ENCODE results near the gene FYB2.

Gene FYB2

DNA sequence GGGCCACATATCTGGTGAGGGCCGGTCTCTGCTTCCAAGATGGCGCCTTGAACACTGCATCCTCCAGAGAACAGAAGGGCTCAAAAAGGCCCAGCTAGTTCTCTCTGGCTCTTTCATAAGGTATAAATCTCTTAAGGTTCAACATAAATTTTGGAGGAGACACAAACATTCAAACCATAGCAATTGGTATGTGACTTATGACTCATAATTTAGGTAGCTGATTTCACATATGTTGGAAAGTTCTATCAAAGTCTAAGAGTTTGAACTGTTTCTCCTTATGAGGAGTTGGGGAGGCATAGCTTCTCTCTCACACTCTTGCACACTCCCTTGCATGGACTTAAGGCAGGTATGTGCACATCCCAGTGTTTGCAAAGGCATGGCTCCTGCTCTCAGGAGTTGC, 5.1 kb upstream of the FYB2 start:
- Mint-ChIP-seq H3K4me1 (ENCODE audit: low read depth) (no peaks in the 10 kb centered on the region), H3K36me3 (ENCODE audit: low read depth) (no peaks in the 10 kb centered on the region), H3K9me3 (no peaks in the 10 kb centered on the region), H3K27me3 (peaks cover 10% of the 10 kb centered on the region), H3K4me3 (no peak overlapping the region), H3K27ac (no peak overlapping the region)
- intact Hi-C loops (cut with micrococcal nuclease) = no loop called here

DNA sequence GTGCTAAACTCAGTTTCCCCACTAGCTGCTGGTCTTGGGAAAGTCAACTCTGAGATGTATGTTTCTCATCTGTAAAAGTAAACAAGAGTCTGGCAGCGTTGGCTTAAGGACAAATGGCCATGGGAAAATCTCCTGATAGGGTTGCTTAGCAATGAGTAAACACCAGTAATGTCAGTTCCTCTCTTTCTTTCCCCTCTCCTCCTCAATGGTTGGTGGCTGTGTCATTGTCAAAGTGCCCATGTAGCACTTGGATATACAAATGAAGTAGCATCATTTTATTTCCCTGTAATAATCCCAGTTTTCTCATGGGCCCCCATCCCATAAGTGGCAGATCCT, 2.2 kb upstream of the FYB2 start:
- H3K9me3 Mint-ChIP-seq = no peaks in the 10 kb centered on the region

DNA sequence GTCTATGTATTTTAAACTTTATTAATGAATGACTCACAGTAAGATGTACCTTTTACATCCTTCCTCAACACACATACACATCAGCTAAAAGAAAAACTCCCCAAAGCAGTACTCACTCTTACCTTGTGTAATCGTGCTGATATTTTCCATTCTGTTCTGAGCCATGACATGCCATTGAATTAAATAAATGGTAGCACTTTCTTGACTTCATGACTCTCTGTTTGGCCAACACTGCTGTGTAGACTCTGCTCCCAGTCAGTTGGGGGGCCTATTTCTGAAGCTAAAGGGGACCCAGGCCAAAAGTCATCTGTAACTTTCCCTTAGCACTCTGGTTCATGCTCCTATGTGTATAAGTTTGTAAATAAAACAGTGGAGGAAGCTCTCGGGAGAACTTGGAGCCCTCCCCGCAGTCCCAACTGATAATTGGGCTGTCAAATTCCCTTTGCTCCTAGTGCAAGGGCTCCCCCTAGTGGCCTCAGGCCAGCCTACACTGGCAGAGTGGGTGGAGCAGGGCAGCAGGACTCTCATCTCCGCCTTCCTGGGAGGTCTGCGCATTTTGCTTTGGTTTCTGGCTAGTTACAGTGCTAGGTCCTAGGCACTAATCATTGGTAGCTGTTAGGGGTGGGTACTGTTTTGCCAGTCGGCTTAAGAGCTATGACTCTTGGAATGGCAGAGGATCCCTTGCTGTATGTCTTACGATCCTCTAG, 1.7 kb upstream of the FYB2 start:
- peaks cover 6% of the 10 kb centered on the region for H3K4me1 Mint-ChIP-seq (ENCODE audit: low read depth)
- H3K36me3 Mint-ChIP-seq (ENCODE audit: low read depth) = no peaks in the 10 kb centered on the region
- H3K27ac Mint-ChIP-seq = no peak overlapping the region
- intact Hi-C loops (cut with micrococcal nuclease) = loop anchor here (2.0 kb wide), 1 partner anchor 1536 kb away; no protein-coding TSS in a partner anchor
- H3K27me3 Mint-ChIP-seq = peaks cover 6% of the 10 kb centered on the region
- no peak overlapping the region for H3K4me3 Mint-ChIP-seq
- H3K9me3 Mint-ChIP-seq = no peaks in the 10 kb centered on the region

More for the DNA sequence above, 2.2 kb upstream of the FYB2 start:
- H3K27ac Mint-ChIP-seq = no peak overlapping the region
- H3K4me3 Mint-ChIP-seq = no peak overlapping the region
- intact Hi-C loops (cut with micrococcal nuclease) = loop anchor here (2.0 kb wide), 1 partner anchor 1537 kb away; no protein-coding TSS in a partner anchor
- H3K4me1 Mint-ChIP-seq (ENCODE audit: low read depth) = peaks cover 6% of the 10 kb centered on the region
- no peaks in the 10 kb centered on the region for H3K36me3 Mint-ChIP-seq (ENCODE audit: low read depth)
- peaks cover 6% of the 10 kb centered on the region for H3K27me3 Mint-ChIP-seq

DNA sequence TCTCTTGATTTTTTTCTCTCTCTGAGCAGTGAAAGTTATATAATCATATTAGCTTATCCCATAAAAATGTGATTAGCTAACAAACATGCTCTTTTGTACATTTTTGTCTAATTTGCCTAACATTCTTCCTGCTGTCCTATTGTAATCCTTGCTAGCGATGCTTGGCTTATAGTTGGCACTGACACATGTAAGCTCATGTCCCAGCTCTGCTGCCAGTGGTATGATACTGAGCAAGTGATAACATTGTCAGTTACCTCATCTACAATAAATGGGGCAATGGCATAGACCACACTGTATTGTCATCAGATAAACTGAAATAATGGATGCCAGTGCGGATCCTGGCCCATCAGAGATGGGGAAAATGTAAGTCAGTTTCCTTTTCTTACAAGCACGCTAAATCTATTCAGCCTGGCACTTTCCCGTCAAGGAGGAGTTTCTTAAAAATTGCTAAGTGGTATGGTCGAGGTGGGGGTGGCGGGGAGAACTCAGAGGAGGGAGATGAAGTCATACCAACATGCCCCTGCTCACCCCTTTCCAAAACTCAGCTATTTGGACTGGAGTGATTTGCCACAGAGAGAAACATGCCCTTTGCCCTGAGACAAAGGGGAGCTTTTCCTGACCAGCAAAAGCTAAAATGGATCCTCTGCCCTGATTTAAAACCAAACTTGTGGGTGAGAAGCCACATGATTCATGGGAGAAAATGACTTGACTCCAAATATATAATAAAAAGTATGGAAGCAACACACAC, 1.3 kb downstream of the FYB2 start:
- H3K4me3 Mint-ChIP-seq = no peak overlapping the region
- intact Hi-C loops (cut with micrococcal nuclease) = no loop called here
- H3K9me3 Mint-ChIP-seq = no peaks in the 10 kb centered on the region
- no peaks in the 10 kb centered on the region for H3K36me3 Mint-ChIP-seq (ENCODE audit: low read depth)
- H3K4me1 Mint-ChIP-seq (ENCODE audit: low read depth) = peaks cover 6% of the 10 kb centered on the region
- no peak overlapping the region for H3K27ac Mint-ChIP-seq
- H3K27me3 Mint-ChIP-seq = peaks cover 3% of the 10 kb centered on the region

DNA sequence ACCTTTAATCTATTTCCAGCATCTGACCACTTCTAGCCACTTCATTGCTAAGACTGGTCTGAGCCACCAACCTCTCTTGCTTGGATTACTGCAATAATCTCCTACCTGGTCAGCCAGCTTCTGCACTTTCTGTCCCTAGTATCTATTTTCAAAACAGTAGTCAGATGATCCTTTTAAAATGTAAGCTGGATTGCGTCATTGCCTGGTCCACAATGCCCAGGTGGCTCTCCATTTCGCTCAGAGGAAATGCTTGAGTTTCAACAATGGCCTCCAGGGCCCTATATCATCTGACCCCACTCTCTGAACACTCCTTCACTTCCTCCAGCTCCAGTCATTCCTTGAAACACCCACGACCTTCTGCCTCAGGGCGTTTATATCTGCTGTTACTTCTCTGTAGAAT, 2.3 kb downstream of the FYB2 start:
- no peaks in the 10 kb centered on the region for H3K36me3 Mint-ChIP-seq (ENCODE audit: low read depth)
- no peak overlapping the region for H3K27ac Mint-ChIP-seq
- peaks cover 6% of the 10 kb centered on the region for H3K4me1 Mint-ChIP-seq (ENCODE audit: low read depth)
- no peaks in the 10 kb centered on the region for H3K9me3 Mint-ChIP-seq
- H3K4me3 Mint-ChIP-seq = no peak overlapping the region
- H3K27me3 Mint-ChIP-seq = peaks cover 3% of the 10 kb centered on the region
- intact Hi-C loops (cut with micrococcal nuclease) = no loop called here

DNA sequence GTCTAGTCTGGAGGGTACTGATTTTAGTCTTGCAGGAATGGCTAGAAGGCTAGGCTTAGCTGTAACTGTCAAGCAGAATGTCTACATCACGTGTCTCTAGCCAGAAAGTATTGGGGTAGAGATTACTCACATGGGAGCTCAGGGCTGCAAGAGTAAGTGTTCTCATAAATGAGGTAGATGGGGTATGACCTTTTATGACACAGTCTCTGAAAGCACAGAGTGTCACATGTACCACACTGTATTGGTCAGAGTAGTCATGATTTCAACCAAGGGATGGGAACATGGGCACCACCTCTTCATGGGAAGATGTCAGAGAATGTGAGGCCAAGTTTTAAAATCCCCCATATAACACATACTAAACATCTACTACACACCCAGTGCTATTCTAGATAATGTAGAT, 2.9 kb downstream of the FYB2 start:
- H3K4me1 Mint-ChIP-seq (ENCODE audit: low read depth) = peaks cover 6% of the 10 kb centered on the region
- no peak overlapping the region for H3K27ac Mint-ChIP-seq
- H3K9me3 Mint-ChIP-seq = no peaks in the 10 kb centered on the region
- intact Hi-C loops (cut with micrococcal nuclease) = no loop called here
- H3K27me3 Mint-ChIP-seq = peaks cover 3% of the 10 kb centered on the region
- H3K36me3 Mint-ChIP-seq (ENCODE audit: low read depth) = no peaks in the 10 kb centered on the region
- H3K4me3 Mint-ChIP-seq = no peak overlapping the region

DNA sequence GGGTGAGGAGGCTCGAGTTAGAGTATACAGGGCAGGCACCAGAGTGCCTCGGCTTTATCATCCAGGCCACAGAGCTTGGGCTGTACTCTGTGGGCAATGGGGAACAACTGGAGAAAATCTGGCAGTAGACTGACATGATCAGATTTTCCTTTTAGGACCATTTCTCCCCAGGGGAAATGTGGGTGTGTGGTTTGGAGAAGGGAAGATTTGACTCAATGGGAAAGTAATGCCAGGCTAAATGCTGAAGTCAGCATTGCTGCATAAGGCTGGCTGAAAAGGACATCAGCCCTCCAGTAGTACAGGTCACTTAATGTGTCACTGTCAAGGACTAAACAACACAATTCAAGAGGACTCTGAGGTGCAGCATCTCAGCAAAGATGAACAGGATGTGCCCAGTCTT, 5.0 kb downstream of the FYB2 start:
- Mint-ChIP-seq H3K4me3 (no peak overlapping the region), H3K27ac (no peak overlapping the region), H3K36me3 (ENCODE audit: low read depth) (no peaks in the 10 kb centered on the region), H3K27me3 (peaks cover 1% of the 10 kb centered on the region), H3K9me3 (no peaks in the 10 kb centered on the region), H3K4me1 (ENCODE audit: low read depth) (peaks cover 6% of the 10 kb centered on the region)
- intact Hi-C loops (cut with micrococcal nuclease) = no loop called here

DNA sequence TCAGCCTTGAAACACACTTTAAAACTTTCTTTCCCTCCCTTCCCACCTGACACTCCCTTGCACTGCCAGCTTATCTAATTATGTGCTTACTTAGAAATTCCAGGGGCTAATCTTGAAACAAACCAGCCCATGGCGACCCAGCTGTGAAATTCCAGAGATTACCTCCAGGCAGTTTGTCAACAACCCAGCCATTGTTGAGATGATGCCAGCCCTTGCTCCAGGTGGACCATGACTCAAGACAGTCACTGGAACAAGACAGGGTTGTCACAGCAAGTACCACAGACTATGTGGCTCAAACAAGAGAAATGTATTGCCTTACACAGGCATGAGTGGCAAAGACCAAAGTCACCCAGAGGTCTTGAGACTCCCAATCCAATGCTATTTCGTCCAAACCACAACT, 7.9 kb downstream of the FYB2 start:
- no peaks in the 10 kb centered on the region for H3K9me3 Mint-ChIP-seq
- H3K27me3 Mint-ChIP-seq = peaks cover 1% of the 10 kb centered on the region
- no peak overlapping the region for H3K4me3 Mint-ChIP-seq

DNA sequence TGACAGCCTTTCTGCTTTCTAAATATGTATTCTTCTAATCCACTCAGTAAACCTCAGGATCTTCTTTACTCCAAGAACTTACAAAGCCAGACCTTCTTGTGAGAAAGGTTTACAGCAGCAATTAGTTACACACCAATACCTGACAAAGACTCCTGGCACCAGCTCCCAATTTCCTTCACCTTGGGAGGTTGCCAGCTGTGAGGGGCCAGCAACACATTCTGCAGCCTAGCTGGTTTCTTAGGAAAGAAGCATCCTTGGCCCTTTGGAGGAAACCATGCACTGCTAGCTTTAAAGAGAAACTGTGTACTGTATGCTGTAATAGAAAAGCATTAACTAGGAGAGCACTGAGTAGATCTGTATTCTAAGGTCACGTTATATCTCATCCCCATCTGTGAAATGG, 10.8 kb downstream of the FYB2 start:
- Mint-ChIP-seq H3K27ac (no peak overlapping the region), H3K36me3 (ENCODE audit: low read depth) (no peaks in the 10 kb centered on the region), H3K27me3 (peaks cover 2% of the 10 kb centered on the region), H3K9me3 (no peaks in the 10 kb centered on the region), H3K4me3 (no peak overlapping the region), H3K4me1 (ENCODE audit: low read depth) (no peaks in the 10 kb centered on the region)
- intact Hi-C loops (cut with micrococcal nuclease) = no loop called here

More for the DNA sequence above, 7.9 kb downstream of the FYB2 start:
- intact Hi-C loops (cut with micrococcal nuclease) = no loop called here
- H3K27ac Mint-ChIP-seq = no peak overlapping the region
- no peaks in the 10 kb centered on the region for H3K36me3 Mint-ChIP-seq (ENCODE audit: low read depth)
- no peaks in the 10 kb centered on the region for H3K4me1 Mint-ChIP-seq (ENCODE audit: low read depth)

DNA sequence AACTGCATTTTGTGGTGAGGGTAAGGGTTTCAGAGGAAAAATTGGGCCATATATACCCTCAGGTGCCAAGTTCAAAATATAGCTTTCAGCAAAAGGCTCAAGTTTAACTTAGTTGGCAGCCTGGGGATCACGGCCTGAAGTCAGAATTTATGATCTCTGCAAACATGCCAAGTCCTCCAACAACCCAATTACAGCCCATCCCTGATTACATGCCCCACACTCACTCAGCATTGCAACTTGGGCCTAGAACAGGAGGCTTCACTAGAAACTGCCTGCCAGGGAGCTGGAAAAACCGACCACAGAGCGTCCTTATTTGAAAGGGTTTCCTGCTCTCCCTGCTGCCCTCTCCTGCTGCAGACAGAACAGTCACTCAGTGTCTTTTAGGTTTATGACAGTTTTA, 12.4 kb downstream of the FYB2 start:
- H3K27ac Mint-ChIP-seq = no peak overlapping the region
- no peaks in the 10 kb centered on the region for H3K4me1 Mint-ChIP-seq (ENCODE audit: low read depth)
- H3K4me3 Mint-ChIP-seq = no peak overlapping the region
- intact Hi-C loops (cut with micrococcal nuclease) = no loop called here
- no peaks in the 10 kb centered on the region for H3K36me3 Mint-ChIP-seq (ENCODE audit: low read depth)
- H3K27me3 Mint-ChIP-seq = peaks cover 2% of the 10 kb centered on the region
- H3K9me3 Mint-ChIP-seq = no peaks in the 10 kb centered on the region

DNA sequence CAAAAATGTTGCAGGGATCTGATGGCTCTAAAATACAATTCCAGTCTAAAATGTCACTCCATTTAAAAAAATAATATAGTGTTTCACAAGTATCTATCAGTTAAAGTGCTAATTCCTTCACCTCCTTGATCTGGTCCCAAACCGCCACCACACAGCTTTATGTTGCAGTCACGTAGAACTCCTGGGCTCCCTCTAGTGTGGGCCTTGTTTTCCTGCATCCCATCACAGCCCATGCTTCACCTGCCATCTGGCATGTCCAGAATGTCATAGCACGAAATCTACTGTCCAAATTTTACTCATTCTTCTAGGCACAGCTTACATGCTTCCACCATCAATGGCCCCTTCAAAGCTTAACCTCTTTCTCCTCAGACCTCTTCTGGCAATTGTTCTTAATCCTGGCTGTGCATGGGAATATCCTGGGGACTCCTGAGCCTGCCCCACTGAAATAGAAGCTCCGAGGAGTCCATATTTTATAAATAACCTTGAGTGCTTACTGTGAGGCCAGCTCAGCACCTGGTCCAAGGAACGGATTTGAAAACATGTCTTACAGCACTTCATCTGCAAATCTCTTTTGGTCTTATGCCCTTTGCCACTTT, 15.5 kb downstream of the FYB2 start:
- H3K4me1 Mint-ChIP-seq (ENCODE audit: low read depth) = no peaks in the 10 kb centered on the region
- intact Hi-C loops (cut with micrococcal nuclease) = no loop called here
- no peak overlapping the region for H3K4me3 Mint-ChIP-seq
- H3K27ac Mint-ChIP-seq = no peak overlapping the region
- peaks cover 2% of the 10 kb centered on the region for H3K27me3 Mint-ChIP-seq
- H3K9me3 Mint-ChIP-seq = no peaks in the 10 kb centered on the region
- H3K36me3 Mint-ChIP-seq (ENCODE audit: low read depth) = no peaks in the 10 kb centered on the region

DNA sequence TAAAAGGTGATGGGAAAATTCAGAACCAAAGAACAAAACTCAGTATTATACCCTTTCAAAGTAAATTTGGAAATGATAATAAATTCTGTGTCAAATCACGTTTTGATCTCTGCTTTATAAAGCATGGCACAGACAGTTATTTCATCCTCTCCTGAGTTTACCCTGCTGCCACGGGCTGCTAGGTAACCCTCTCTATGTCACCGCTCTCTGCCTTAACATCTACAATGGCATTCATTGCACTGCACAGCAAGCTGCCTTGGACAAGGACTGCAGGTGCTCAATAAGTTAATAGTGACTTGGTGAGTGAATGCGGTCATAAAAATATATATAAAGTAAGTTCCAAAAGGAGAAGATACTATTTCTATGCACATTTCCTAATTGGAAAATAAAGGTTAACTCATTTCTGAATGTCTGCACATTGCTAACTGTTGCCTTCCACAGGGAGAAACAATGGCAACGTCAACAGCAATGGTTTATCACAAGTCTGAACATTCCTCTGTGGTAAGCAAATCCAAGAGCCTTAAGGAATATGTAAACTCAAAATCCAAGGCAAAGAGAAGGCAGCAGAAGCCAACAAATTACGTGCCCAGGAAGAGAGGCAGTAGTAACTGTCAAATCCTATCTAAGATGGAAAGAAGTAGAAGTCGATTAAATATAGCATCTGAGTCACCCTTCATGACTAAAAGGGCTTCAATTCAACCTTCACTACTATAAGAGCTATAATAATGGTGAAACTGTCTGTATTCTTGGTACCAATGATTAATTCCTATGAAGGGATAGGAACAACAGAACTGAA, 19.4 kb downstream of the FYB2 start:
- Mint-ChIP-seq H3K27me3 (peaks cover 2% of the 10 kb centered on the region), H3K4me1 (ENCODE audit: low read depth) (no peaks in the 10 kb centered on the region), H3K27ac (no peak overlapping the region), H3K4me3 (no peak overlapping the region), H3K9me3 (no peaks in the 10 kb centered on the region), H3K36me3 (ENCODE audit: low read depth) (no peaks in the 10 kb centered on the region)
- intact Hi-C loops (cut with micrococcal nuclease) = no loop called here

DNA sequence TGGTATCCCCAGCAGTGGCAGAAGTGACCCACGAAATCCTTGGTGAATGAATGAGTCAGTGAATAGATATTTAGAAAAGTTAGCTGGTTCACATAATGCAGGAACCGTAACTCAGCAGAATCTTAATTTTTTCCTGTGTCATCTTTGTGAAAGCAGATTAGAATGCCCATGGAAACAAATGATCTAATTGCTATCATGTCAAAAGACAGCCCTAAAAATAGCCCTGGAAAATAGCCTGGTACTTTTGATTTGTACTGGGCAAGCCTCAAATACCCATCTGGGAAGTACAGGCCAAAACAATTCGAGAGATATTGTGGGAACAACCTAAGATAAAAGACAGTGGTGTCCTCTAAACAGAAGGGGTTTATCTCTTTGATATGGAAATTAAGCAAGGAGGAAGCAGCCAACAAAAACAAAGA, 21.1 kb downstream of the FYB2 start:
- no peak overlapping the region for H3K27ac Mint-ChIP-seq
- H3K9me3 Mint-ChIP-seq = no peaks in the 10 kb centered on the region
- H3K4me3 Mint-ChIP-seq = no peak overlapping the region
- no peaks in the 10 kb centered on the region for H3K4me1 Mint-ChIP-seq (ENCODE audit: low read depth)
- intact Hi-C loops (cut with micrococcal nuclease) = no loop called here
- peaks cover 7% of the 10 kb centered on the region for H3K27me3 Mint-ChIP-seq
- H3K36me3 Mint-ChIP-seq (ENCODE audit: low read depth) = no peaks in the 10 kb centered on the region
